SK-N-SH (cell line): ENCODE data around the gene TUBGCP3. TPM values are rescaled to one million over a fixed set of nuclear protein-coding genes. Genes with fewer than 3 reads are reported as not detected.

Experiments
- CTCF ChIA-PET: fragments of 300-600, 350-600 bp; formaldehyde crosslinking; extraction: SDS; loops from one replicate; lab custom pipeline; 2021; lab: Yijun Ruan, JAX
- POLR2A ChIA-PET: fragments of 350-600 bp; sonication (Branson Sonifier 250); formaldehyde crosslinking; extraction: SDS; loops from one replicate; lab custom pipeline; 2020; ENCODE audit warnings: antibody characterized with exemption, inconsistent platforms; lab: Yijun Ruan, JAX
- DNase-seq: peaks from one replicate; pipeline ENCODE4 v3.0.0; 2012
- H2AFZ ChIP-seq: fragments of 200-600 bp; sonication (generic); 2 replicates; pipeline ENCODE4 v1.8.1; 2016; ENCODE audit warnings: antibody characterized with exemption, mild to moderate bottlenecking, low read depth
- H3F3A ChIP-seq: fragments of 200-600 bp; sonication (generic); replicated peaks from 2 replicates; pipeline ENCODE3; 2016; ENCODE audit warnings: antibody characterized with exemption, mild to moderate bottlenecking; ENCODE audit not compliant: insufficient read depth
- H3K27ac ChIP-seq, 2 experiments: fragments of 200-500 bp in 1 of 2; fragments of 200-600 bp in 1 of 2; sonication (Bioruptor generic) in 1 of 2; sonication (generic), shearing (Covaris generic) in 1 of 2; 2 replicates each; pipeline versions ENCODE4 v1.5.1 to v1.6.1; 2014 to 2016; ENCODE audit warnings: low read depth in 2 of 2, inconsistent platforms in 1 of 2, low read length in 1 of 2, mild to moderate bottlenecking in 1 of 2, mixed read lengths in 1 of 2
- H3K27me3 ChIP-seq: fragments of 200-600 bp; sonication (generic), shearing (Covaris generic); 2 replicates; pipeline ENCODE4 v1.6.1; 2016; ENCODE audit warnings: mixed run types; ENCODE audit not compliant: insufficient read depth
- H3K36me3 ChIP-seq, 2 experiments: fragments of 200-500 bp in 1 of 2; fragments of 200-600 bp in 1 of 2; sonication (Bioruptor generic) in 1 of 2; sonication (generic) in 1 of 2; replicated peaks in 1 of 2; 2 replicates each; pipeline versions ENCODE3 to v1.5.1; 2014 to 2016; ENCODE audit warnings: low read length in 1 of 2, mild to moderate bottlenecking in 1 of 2; ENCODE audit not compliant: insufficient read depth in 2 of 2, control insufficient read depth in 1 of 2
- H3K4me1 ChIP-seq, 2 experiments: fragments of 200-500 bp in 1 of 2; fragments of 200-600 bp in 1 of 2; sonication (Bioruptor generic) in 1 of 2; sonication (generic), shearing (Covaris generic) in 1 of 2; 2 replicates each; pipeline versions ENCODE4 v1.5.1 to v1.6.1; 2014 to 2016; ENCODE audit warnings: low read depth in 1 of 2, low read length in 1 of 2, mixed run types in 1 of 2; ENCODE audit not compliant: insufficient read depth in 2 of 2, control insufficient read depth in 1 of 2
- H3K4me2 ChIP-seq: fragments of 200-600 bp; sonication (generic), shearing (Covaris generic); 2 replicates; pipeline ENCODE4 v1.6.1; 2017; ENCODE audit warnings: mixed run types
- H3K4me3 ChIP-seq, 2 experiments: fragments of 200-500 bp in 1 of 2; fragments of 200-600 bp in 1 of 2; sonication (Bioruptor generic) in 1 of 2; sonication (generic), shearing (Covaris generic) in 1 of 2; 2 replicates each; pipeline versions ENCODE4 v1.5.1 to v1.8.1; 2014 to 2016; ENCODE audit warnings: low read depth in 2 of 2, inconsistent platforms in 1 of 2, low read length in 1 of 2, mild to moderate bottlenecking in 1 of 2, mixed read lengths in 1 of 2, moderate library complexity in 1 of 2
- H3K79me2 ChIP-seq: fragments of 200-600 bp; sonication (generic); 2 replicates; pipeline ENCODE4 v1.8.1; 2017; ENCODE audit warnings: mild to moderate bottlenecking; ENCODE audit not compliant: insufficient read depth
- H3K9ac ChIP-seq: fragments of 200-600 bp; sonication (generic); 2 replicates; pipeline ENCODE4 v1.6.1; 2017; ENCODE audit warnings: mixed run types
- H3K9me2 ChIP-seq: fragments of 200-600 bp; sonication (generic); 2 replicates; pipeline ENCODE4 v1.6.1; 2017; ENCODE audit warnings: mixed run types
- H3K9me3 ChIP-seq: fragments of 200-600 bp; sonication (generic); 2 replicates; pipeline ENCODE4 v1.6.1; 2017; ENCODE audit warnings: mixed run types, mild to moderate bottlenecking, moderate library complexity
- H4K20me1 ChIP-seq: fragments of 200-600 bp; sonication (generic); 2 replicates; pipeline ENCODE4 v1.6.1; 2017; ENCODE audit warnings: mild to moderate bottlenecking, mixed run types; ENCODE audit not compliant: insufficient read depth
- ELF1 ChIP-seq: IDR thresholded peaks from 2 replicates; pipeline ENCODE4 v1.4.0; 2012
- EP300 ChIP-seq, 2 experiments: IDR thresholded peaks; 2 replicates each; pipeline versions ENCODE4 v1.4.0 to v1.6.1; 2012; ENCODE audit warnings: borderline replicate concordance in 1 of 2, low read depth in 1 of 2, low read length in 1 of 2
- FOSL2 ChIP-seq: IDR thresholded peaks from 2 replicates; pipeline ENCODE4 v1.4.0; 2012; ENCODE audit warnings: low read depth, mild to moderate bottlenecking, moderate library complexity, borderline replicate concordance
- FOXM1 ChIP-seq: IDR thresholded peaks from 2 replicates; pipeline ENCODE4 v1.4.0; 2012; ENCODE audit warnings: low read depth, mild to moderate bottlenecking
- GATA2 ChIP-seq: sonication (generic); formaldehyde crosslinking; IDR thresholded peaks from 2 replicates; pipeline ENCODE4 v1.5.0; 2020; ENCODE audit warnings: mild to moderate bottlenecking, missing genetic modification reagents
- MEF2A ChIP-seq: IDR thresholded peaks from 2 replicates; pipeline ENCODE4 v1.4.0; 2012; ENCODE audit warnings: low read depth, borderline replicate concordance
- NFIC ChIP-seq: IDR thresholded peaks from 2 replicates; pipeline ENCODE4 v1.4.0; 2012; ENCODE audit warnings: borderline replicate concordance
- POLR2AphosphoS5 ChIP-seq: IDR thresholded peaks from 2 replicates; pipeline ENCODE4 v1.6.1; 2012; ENCODE audit warnings: low read depth, low read length
- RAD21 ChIP-seq: IDR thresholded peaks from 2 replicates; pipeline ENCODE4 v1.6.1; 2012; ENCODE audit warnings: mild to moderate bottlenecking, low read length
- RCOR1 ChIP-seq: fragments of 150-350 bp; IDR thresholded peaks from 2 replicates; pipeline ENCODE4 v1.6.1; 2017; ENCODE audit warnings: antibody characterized with exemption, low read length
- RXRA ChIP-seq: IDR thresholded peaks from 2 replicates; pipeline ENCODE4 v1.4.0; 2012; ENCODE audit warnings: low read depth, mild to moderate bottlenecking, borderline replicate concordance
- SIN3A ChIP-seq: IDR thresholded peaks from 2 replicates; pipeline ENCODE4 v1.6.1; 2012; ENCODE audit warnings: low read depth, mild to moderate bottlenecking, low read length, moderate library complexity, borderline replicate concordance
- YY1 ChIP-seq: IDR thresholded peaks from 2 replicates; pipeline ENCODE4 v1.4.0; 2012; ENCODE audit warnings: low read depth, mild to moderate bottlenecking
- WGBS: methylation state at CpG from one replicate; pipeline ENCODE4 v1.1.6; 2017; ENCODE audit warnings: low lambda C conversion rate; 5-methylcytosine and 5-hydroxymethylcytosine counted together
- polyA plus RNA-seq, 3 experiments: library from polyadenylated mRNA; depleted of rRNA; stranded (reverse); fragments of >200 nt; gene quantifications; 2 replicates each; pipeline ENCODE4 v1.2.3, GENCODE V29; 2012
- TF ChIP-seq, protein P1 (sequence below): fragments of 150-350 bp; IDR thresholded peaks from 2 replicates; pipeline ENCODE4 v1.6.1; 2016; ENCODE audit warnings: mild to moderate bottlenecking, low read depth, low read length
- TF ChIP-seq, protein P2 (sequence below): IDR thresholded peaks from 2 replicates; pipeline ENCODE4 v1.4.0; 2012; ENCODE audit warnings: low read depth, borderline replicate concordance
- TF ChIP-seq, protein P3 (sequence below): fragments of 150-350 bp; IDR thresholded peaks from 2 replicates; pipeline ENCODE4 v1.6.1; 2017; ENCODE audit warnings: antibody characterized with exemption, low read length, low read depth, borderline replicate concordance
- TF ChIP-seq, protein P4 (sequence below): IDR thresholded peaks from 2 replicates; pipeline ENCODE4 v1.4.0; 2012; ENCODE audit warnings: low read depth, borderline replicate concordance

Gene TUBGCP3
- polyA plus RNA-seq, 1 of the 3 experiments (the other 2 are of a cell fraction) = 16.8 TPM

DNA sequence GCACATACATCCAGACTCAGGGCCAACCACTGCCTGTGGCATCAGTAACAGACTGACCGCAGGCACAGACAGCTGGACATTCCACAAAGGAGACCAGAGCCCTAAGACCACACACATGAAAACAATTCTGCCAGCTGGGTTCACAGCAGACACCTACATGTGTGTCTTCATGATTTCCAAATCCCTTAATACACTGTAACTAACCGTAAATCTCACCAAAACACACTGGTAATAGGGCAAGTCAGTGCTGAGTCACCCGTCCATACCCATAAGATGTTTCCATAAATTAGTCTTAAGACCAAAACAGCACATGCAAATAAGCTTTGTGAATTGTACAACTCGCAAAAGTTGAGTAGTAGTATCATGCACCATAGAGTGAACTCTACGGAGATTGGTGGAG lies 65.4 kb downstream of the TUBGCP3 start:
- Histone ChIP-seq H3K4me2 (no peak overlapping the region), H3K9me2 (no peaks in the 10 kb centered on the region), H3K9ac (no peak overlapping the region), H3K4me1 (peaks cover 0 to under 1% of the 10 kb centered on the region in 2 experiments; a peak in 1 of 4 replicates), H3K27me3 (no peaks in the 10 kb centered on the region), H3F3A (no peaks in the 10 kb centered on the region), H4K20me1 (no peaks in the 10 kb centered on the region), H3K9me3 (no peaks in the 10 kb centered on the region), H3K27ac (no peak overlapping the region), H3K36me3 (peaks cover 34% of the 10 kb centered on the region in 2 experiments), H2AFZ (no peak overlapping the region), H3K4me3 (no peak overlapping the region), H3K79me2 (no peaks in the 10 kb centered on the region)
- no peak for DNase-seq
- POLR2A ChIA-PET = interaction anchor here (1.0 kb wide), 1 partner anchor 10 kb away, joined by 3 read pairs; no protein-coding TSS in a partner anchor
- WGBS = 90% methylated on average over 5 of the region's 5 CpGs
- TF ChIP-seq EP300 (IDR thresholded peaks at IDR 0.05; ENCODE audit: borderline replicate concordance in 1 of 2, low read depth in 1 of 2, low read length in 1 of 2) = no peak
- TF ChIP-seq, protein P1, sequence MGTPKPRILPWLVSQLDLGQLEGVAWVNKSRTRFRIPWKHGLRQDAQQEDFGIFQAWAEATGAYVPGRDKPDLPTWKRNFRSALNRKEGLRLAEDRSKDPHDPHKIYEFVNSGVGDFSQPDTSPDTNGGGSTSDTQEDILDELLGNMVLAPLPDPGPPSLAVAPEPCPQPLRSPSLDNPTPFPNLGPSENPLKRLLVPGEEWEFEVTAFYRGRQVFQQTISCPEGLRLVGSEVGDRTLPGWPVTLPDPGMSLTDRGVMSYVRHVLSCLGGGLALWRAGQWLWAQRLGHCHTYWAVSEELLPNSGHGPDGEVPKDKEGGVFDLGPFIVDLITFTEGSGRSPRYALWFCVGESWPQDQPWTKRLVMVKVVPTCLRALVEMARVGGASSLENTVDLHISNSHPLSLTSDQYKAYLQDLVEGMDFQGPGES = no peak
- no peak for TF ChIP-seq FOXM1
- TF ChIP-seq NFIC = no peak
- TF ChIP-seq FOSL2 = no peak
- TF ChIP-seq SIN3A = no peak
- TF ChIP-seq, protein P2, sequence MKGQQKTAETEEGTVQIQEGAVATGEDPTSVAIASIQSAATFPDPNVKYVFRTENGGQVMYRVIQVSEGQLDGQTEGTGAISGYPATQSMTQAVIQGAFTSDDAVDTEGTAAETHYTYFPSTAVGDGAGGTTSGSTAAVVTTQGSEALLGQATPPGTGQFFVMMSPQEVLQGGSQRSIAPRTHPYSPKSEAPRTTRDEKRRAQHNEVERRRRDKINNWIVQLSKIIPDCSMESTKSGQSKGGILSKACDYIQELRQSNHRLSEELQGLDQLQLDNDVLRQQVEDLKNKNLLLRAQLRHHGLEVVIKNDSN = no peak
- TF ChIP-seq, protein P3, sequence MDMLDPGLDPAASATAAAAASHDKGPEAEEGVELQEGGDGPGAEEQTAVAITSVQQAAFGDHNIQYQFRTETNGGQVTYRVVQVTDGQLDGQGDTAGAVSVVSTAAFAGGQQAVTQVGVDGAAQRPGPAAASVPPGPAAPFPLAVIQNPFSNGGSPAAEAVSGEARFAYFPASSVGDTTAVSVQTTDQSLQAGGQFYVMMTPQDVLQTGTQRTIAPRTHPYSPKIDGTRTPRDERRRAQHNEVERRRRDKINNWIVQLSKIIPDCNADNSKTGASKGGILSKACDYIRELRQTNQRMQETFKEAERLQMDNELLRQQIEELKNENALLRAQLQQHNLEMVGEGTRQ = no peak
- TF ChIP-seq GATA2 (CRISPR knock-in tag) = no peak
- no peak for TF ChIP-seq MEF2A
- no peak for TF ChIP-seq RCOR1
- no peak for TF ChIP-seq RXRA
- TF ChIP-seq RAD21 = no peak
- TF ChIP-seq ELF1 = no peak
- no peak for TF ChIP-seq YY1
- TF ChIP-seq, protein P4, sequence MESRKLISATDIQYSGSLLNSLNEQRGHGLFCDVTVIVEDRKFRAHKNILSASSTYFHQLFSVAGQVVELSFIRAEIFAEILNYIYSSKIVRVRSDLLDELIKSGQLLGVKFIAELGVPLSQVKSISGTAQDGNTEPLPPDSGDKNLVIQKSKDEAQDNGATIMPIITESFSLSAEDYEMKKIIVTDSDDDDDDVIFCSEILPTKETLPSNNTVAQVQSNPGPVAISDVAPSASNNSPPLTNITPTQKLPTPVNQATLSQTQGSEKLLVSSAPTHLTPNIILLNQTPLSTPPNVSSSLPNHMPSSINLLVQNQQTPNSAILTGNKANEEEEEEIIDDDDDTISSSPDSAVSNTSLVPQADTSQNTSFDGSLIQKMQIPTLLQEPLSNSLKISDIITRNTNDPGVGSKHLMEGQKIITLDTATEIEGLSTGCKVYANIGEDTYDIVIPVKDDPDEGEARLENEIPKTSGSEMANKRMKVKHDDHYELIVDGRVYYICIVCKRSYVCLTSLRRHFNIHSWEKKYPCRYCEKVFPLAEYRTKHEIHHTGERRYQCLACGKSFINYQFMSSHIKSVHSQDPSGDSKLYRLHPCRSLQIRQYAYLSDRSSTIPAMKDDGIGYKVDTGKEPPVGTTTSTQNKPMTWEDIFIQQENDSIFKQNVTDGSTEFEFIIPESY = no peak
- TF ChIP-seq POLR2AphosphoS5 = no peak
- CTCF ChIA-PET = interaction anchor here (1.4 kb wide), 1 partner anchor 79 kb away, joined by 4 read pairs; no protein-coding TSS in a partner anchor
